SHP77 treated with DMSO at 0.1 percent for 48 hours (cell line): ENCODE measurements around the gene CTNNBIP1.
"Not testable (repeated sequence)": the region's sequence is repeated elsewhere in the genome, so short reads cannot be mapped to it uniquely, and the experiment has no call there.

Experiments
- DNase-seq: peaks from one replicate; lab custom pipeline; 2025; lab: John Stamatoyannopoulos, UW

Gene CTNNBIP1

GRCh38 chr1:9827558-9828185 lies 82.4 kb downstream of the CTNNBIP1 start:
- DNase-seq = no peak

- DNase-seq = no peak
Observed at GRCh38 chr1:9826616-9827015, 83.5 kb downstream of the CTNNBIP1 start.

GRCh38 chr1:9826087-9826486 lies 84.0 kb downstream of the CTNNBIP1 start:
- DNase-seq = no peak

- no peak for DNase-seq
Observed at GRCh38 chr1:9825093-9826074, 84.7 kb downstream of the CTNNBIP1 start.

- DNase-seq = no peak
Observed at GRCh38 chr1:9824702-9825089, 85.4 kb downstream of the CTNNBIP1 start.

GRCh38 chr1:9823943-9824701 lies 85.9 kb downstream of the CTNNBIP1 start, which contains the start of gene CLSTN1:
Gene CLSTN1 (minus strand): TSS chr1:9823965. CDS start chr1:9823733, 232 bp downstream.
- peak; percentile 46 for DNase-seq

- DNase-seq = no peak
Observed at GRCh38 chr1:9823693-9823942, 86.5 kb downstream of the CTNNBIP1 start.

GRCh38 chr1:9822897-9823692 lies 87.0 kb downstream of the CTNNBIP1 start:
- DNase-seq = peak; percentile 1

- no peak for DNase-seq
Observed at GRCh38 chr1:9822490-9822889, 87.6 kb downstream of the CTNNBIP1 start.

GRCh38 chr1:9821710-9822109 lies 88.4 kb downstream of the CTNNBIP1 start:
- no peak for DNase-seq

- DNase-seq = no peak
Observed at GRCh38 chr1:9820521-9820920, 89.5 kb downstream of the CTNNBIP1 start.

- DNase-seq = no peak
Observed at GRCh38 chr1:9817734-9818133, 92.3 kb downstream of the CTNNBIP1 start.

GRCh38 chr1:9816199-9816598 lies 93.9 kb downstream of the CTNNBIP1 start:
- no peak for DNase-seq

- no peak for DNase-seq
Observed at GRCh38 chr1:9815150-9815549, 94.9 kb downstream of the CTNNBIP1 start.

GRCh38 chr1:9814619-9815018 lies 95.5 kb downstream of the CTNNBIP1 start:
- no peak for DNase-seq

GRCh38 chr1:9811239-9811966 lies 98.7 kb downstream of the CTNNBIP1 start:
- no peak for DNase-seq

GRCh38 chr1:9809100-9809510 lies 101.0 kb downstream of the CTNNBIP1 start:
- DNase-seq = no peak

- no peak for DNase-seq
Observed at GRCh38 chr1:9808459-9808858, 101.6 kb downstream of the CTNNBIP1 start.

GRCh38 chr1:9807541-9807940 lies 102.5 kb downstream of the CTNNBIP1 start:
- DNase-seq = no peak

- DNase-seq = not testable (repeated sequence)
Observed at GRCh38 chr1:9805972-9806371, 104.1 kb downstream of the CTNNBIP1 start.

- no peak for DNase-seq
Observed at GRCh38 chr1:9805006-9805508, 105.0 kb downstream of the CTNNBIP1 start.
